Measurements from ENCODE around the gene FGF8.

DNA sequence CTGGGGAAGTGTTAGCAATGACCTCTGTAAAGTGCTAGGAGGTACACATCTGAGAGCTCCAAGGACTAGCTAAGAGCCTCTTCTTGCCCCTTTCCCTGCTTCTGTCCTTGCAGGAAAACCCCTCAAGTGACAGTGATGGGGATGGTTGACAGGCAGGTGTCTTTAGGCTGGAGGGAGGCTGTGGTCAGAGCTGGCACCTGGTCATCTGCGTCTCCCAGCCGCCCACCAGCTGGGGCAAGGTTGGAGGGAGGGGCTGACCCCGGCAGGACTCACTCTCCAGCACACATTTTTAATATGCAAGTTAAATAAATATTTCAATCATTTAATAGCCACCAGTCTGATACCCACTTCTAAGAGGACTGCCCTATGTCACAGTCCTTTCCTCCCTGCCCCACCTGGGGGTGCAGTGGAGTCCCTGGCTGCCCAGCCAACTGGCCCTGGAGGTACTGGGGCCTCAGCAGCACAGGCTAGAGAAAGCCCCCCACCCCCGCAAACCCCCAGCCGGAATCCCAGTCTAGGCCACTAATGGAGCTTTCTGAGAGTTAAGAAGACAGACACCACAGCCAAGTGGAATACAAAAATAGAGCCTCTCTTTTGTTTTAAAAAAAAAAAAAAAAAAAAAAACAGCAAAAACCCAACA lies 6.3 kb downstream of the FGF8 start:
- TF ChIP-seq POLR2A (IDR thresholded peaks at IDR 0.05) (no peak), EP300 (IDR thresholded peaks at IDR 0.05) (no peak)

Data from tibial nerve (tissue), 3 donors.